HAP-1 (cell line): ENCODE data around the gene RGS1.

Source experiments
- DNase-seq, 2 experiments: peaks; one replicate each; pipeline ENCODE4 v3.0.0-alpha.2; 2016 to 2020; ENCODE audit warnings: low spot score in 2 of 2
- H3K27me3 ChIP-seq: fragments of 250-450 bp; sonication (Bioruptor Pico); 2 replicates; pipeline ENCODE4 v1.5.1; 2020; ENCODE audit warnings: low read depth, mild to moderate bottlenecking, moderate library complexity
- H3K36me3 ChIP-seq: fragments of 250-450 bp; sonication (Bioruptor Pico); replicated peaks from 2 replicates; pipeline ENCODE4 v1.5.1; 2020; ENCODE audit warnings: mild to moderate bottlenecking
- H3K4me1 ChIP-seq: fragments of 250-450 bp; sonication (Bioruptor Pico); 2 replicates; pipeline ENCODE4 v1.5.1; 2020; ENCODE audit warnings: mild to moderate bottlenecking
- H3K4me3 ChIP-seq: fragments of 250-450 bp; sonication (Bioruptor Pico); 2 replicates; pipeline ENCODE4 v1.5.1; 2020; ENCODE audit warnings: mild to moderate bottlenecking, moderate library complexity
- H3K9me3 ChIP-seq: fragments of 250-450 bp; sonication (Bioruptor Pico); 2 replicates; pipeline ENCODE4 v1.5.1; 2020; ENCODE audit warnings: mild to moderate bottlenecking, moderate library complexity
- in situ Hi-C: fragments of 300-500 bp; cut with MboI; formaldehyde crosslinking; loops from 3 replicates; pipeline ENCODE4 v1.14.3; 2020; ENCODE audit warnings: low sequenced_read_pairs, inconsistent platforms, mixed read lengths

RGS1 gene

GRCh38 chr1:192564099-192564498 is 11.5 kb upstream of the RGS1 start:
- no peaks in the 10 kb centered on the region for H3K27me3 ChIP-seq
- in situ Hi-C loops, result no loop called here
- no peaks in the 10 kb centered on the region for H3K9me3 ChIP-seq
- no peak for DNase-seq
- no peak overlapping the region for H3K4me3 ChIP-seq
- no peaks in the 10 kb centered on the region for H3K36me3 ChIP-seq
- H3K4me1 ChIP-seq, result no peaks in the 10 kb centered on the region

- in situ Hi-C loops, result no loop called here
- no peaks in the 10 kb centered on the region for H3K36me3 ChIP-seq
Measured at GRCh38 chr1:192565946-192566345, 9.6 kb upstream of the RGS1 start.

GRCh38 chr1:192566657-192567056 is 8.9 kb upstream of the RGS1 start:
- Histone ChIP-seq H3K4me1 (peaks cover 10% of the 10 kb centered on the region), H3K9me3 (no peaks in the 10 kb centered on the region), H3K4me3 (no peak overlapping the region), H3K27me3 (no peaks in the 10 kb centered on the region), H3K36me3 (no peaks in the 10 kb centered on the region)
- no peak for DNase-seq
- in situ Hi-C loops, result no loop called here

More at GRCh38 chr1:192565946-192566345, 9.6 kb upstream of the RGS1 start:
- Histone ChIP-seq H3K27me3 (no peaks in the 10 kb centered on the region), H3K4me3 (no peak overlapping the region), H3K4me1 (peaks cover 3% of the 10 kb centered on the region; the same call in 1 of the 2 replicates), H3K9me3 (no peaks in the 10 kb centered on the region)
- DNase-seq, result no peak

GRCh38 chr1:192568063-192568462 is 7.5 kb upstream of the RGS1 start:
- no peak overlapping the region for H3K4me3 ChIP-seq
- H3K4me1 ChIP-seq, result peaks cover 16% of the 10 kb centered on the region
- in situ Hi-C loops, result no loop called here
- no peaks in the 10 kb centered on the region for H3K36me3 ChIP-seq
- no peaks in the 10 kb centered on the region for H3K27me3 ChIP-seq
- H3K9me3 ChIP-seq, result no peaks in the 10 kb centered on the region
- no peak for DNase-seq

- Histone ChIP-seq H3K9me3 (no peaks in the 10 kb centered on the region), H3K4me1 (peaks cover 19% of the 10 kb centered on the region), H3K36me3 (no peaks in the 10 kb centered on the region), H3K27me3 (no peaks in the 10 kb centered on the region), H3K4me3 (no peak overlapping the region)
- peak in 1 of 2 experiments; percentile 56 for DNase-seq
- in situ Hi-C loops, result no loop called here
Measured at GRCh38 chr1:192571668-192572067, 3.9 kb upstream of the RGS1 start.

GRCh38 chr1:192573499-192573898 is 2.1 kb upstream of the RGS1 start:
- H3K36me3 ChIP-seq, result no peaks in the 10 kb centered on the region
- no peaks in the 10 kb centered on the region for H3K27me3 ChIP-seq
- H3K4me1 ChIP-seq, result peaks cover 19% of the 10 kb centered on the region
- no peak for DNase-seq
- in situ Hi-C loops, result no loop called here
- H3K4me3 ChIP-seq, result no peak overlapping the region
- H3K9me3 ChIP-seq, result no peaks in the 10 kb centered on the region

GRCh38 chr1:192574073-192574472 is 1.5 kb upstream of the RGS1 start:
- no peaks in the 10 kb centered on the region for H3K36me3 ChIP-seq

GRCh38 chr1:192576190-192577144 is 894 bp downstream of the RGS1 start:
- no peaks in the 10 kb centered on the region for H3K36me3 ChIP-seq
- no peaks in the 10 kb centered on the region for H3K9me3 ChIP-seq
- peaks cover 11% of the 10 kb centered on the region for H3K4me1 ChIP-seq
- H3K27me3 ChIP-seq, result no peaks in the 10 kb centered on the region; the same call in 1 of the 2 replicates
- in situ Hi-C loops, result no loop called here
- no peak overlapping the region for H3K4me3 ChIP-seq
- DNase-seq, result no peak

More at GRCh38 chr1:192574073-192574472, 1.5 kb upstream of the RGS1 start:
- Histone ChIP-seq H3K4me3 (no peak overlapping the region), H3K9me3 (no peaks in the 10 kb centered on the region), H3K27me3 (no peaks in the 10 kb centered on the region), H3K4me1 (peaks cover 19% of the 10 kb centered on the region)
- no peak for DNase-seq
- in situ Hi-C loops, result no loop called here

- in situ Hi-C loops, result no loop called here
- Histone ChIP-seq H3K36me3 (no peaks in the 10 kb centered on the region), H3K4me3 (no peak overlapping the region), H3K9me3 (no peaks in the 10 kb centered on the region), H3K27me3 (no peaks in the 10 kb centered on the region; the same call in 1 of the 2 replicates), H3K4me1 (peaks cover 3% of the 10 kb centered on the region; the same call in 1 of the 2 replicates)
- DNase-seq, result no peak
Measured at GRCh38 chr1:192577145-192578140, 1.9 kb downstream of the RGS1 start.

- DNase-seq, result no peak
- H3K9me3 ChIP-seq, result no peaks in the 10 kb centered on the region
- no peak overlapping the region for H3K4me3 ChIP-seq
- no peaks in the 10 kb centered on the region for H3K36me3 ChIP-seq
- peaks cover 6% of the 10 kb centered on the region; the same call in 1 of the 2 replicates for H3K4me1 ChIP-seq
- in situ Hi-C loops, result no loop called here
- H3K27me3 ChIP-seq, result no peaks in the 10 kb centered on the region; the same call in 1 of the 2 replicates
Measured at GRCh38 chr1:192578144-192578909, 2.8 kb downstream of the RGS1 start.

- Histone ChIP-seq H3K4me1 (peaks cover 12% of the 10 kb centered on the region), H3K9me3 (no peaks in the 10 kb centered on the region), H3K4me3 (no peak overlapping the region), H3K36me3 (no peaks in the 10 kb centered on the region), H3K27me3 (no peaks in the 10 kb centered on the region; the same call in 1 of the 2 replicates)
- DNase-seq, result no peak
- in situ Hi-C loops, result no loop called here
Measured at GRCh38 chr1:192579010-192579738, 3.6 kb downstream of the RGS1 start.

GRCh38 chr1:192580351-192580962 is 4.9 kb downstream of the RGS1 start:
- H3K4me3 ChIP-seq, result no peak overlapping the region
- in situ Hi-C loops, result no loop called here
- DNase-seq, result peak; percentile 29 to 62

More at GRCh38 chr1:192580351-192580962, 4.9 kb downstream of the RGS1 start:
- Histone ChIP-seq H3K36me3 (no peaks in the 10 kb centered on the region), H3K9me3 (no peaks in the 10 kb centered on the region), H3K4me1 (peaks cover 18% of the 10 kb centered on the region), H3K27me3 (no peaks in the 10 kb centered on the region; the same call in 1 of the 2 replicates)
